Lower leg skin (tissue), 4 donors: ENCODE results near the gene PSMA5. TPM values are rescaled to one million over a fixed set of nuclear protein-coding genes. Genes with fewer than 3 reads are reported as not detected.

Experiments
- DNase-seq, 2 donors: peaks; one replicate each; pipeline ENCODE4 v3.0.0-alpha.2; 2019; ENCODE audit warnings: low spot score in 2 of 2
- H3K4me3 ChIP-seq: fragments of 200-600 bp; sonication (generic); 2 replicates; pipeline ENCODE4 v1.5.1; 2017; ENCODE audit warnings: mild to moderate bottlenecking, low read depth; ENCODE audit not compliant: poor library complexity, severe bottlenecking
- CTCF ChIP-seq, 3 donors: fragments of 450-650 bp; IDR thresholded peaks; one replicate each; pipeline ENCODE4 v1.5.1; 2016; ENCODE audit warnings: antibody characterized with exemption in 3 of 3, mild to moderate bottlenecking in 3 of 3, moderate library complexity in 2 of 3
- POLR2A ChIP-seq, 2 donors: fragments of 450-650 bp; IDR thresholded peaks; one replicate each; pipeline ENCODE4 v1.6.1; 2016 to 2017; ENCODE audit warnings: antibody characterized with exemption in 2 of 2, mild to moderate bottlenecking in 1 of 2, moderate library complexity in 1 of 2
- WGBS, 2 donors: methylation state at CpG; one replicate each; pipeline ENCODE4 v1.1.5; 2018; 5-methylcytosine and 5-hydroxymethylcytosine counted together
- intact Hi-C: fragments of 100-400 bp; cut with DNase I; formaldehyde crosslinking; loops from one replicate; pipeline ENCODE4 v1.15.0; 2023; ENCODE audit warnings: low total_unique reads
- total RNA-seq, 4 donors: library from RNA; depleted of rRNA; stranded (reverse); fragments of >200 nt; gene quantifications; one replicate each; pipeline ENCODE4 v1.1.0, GENCODE V29; 2016

Gene PSMA5
- total RNA-seq, 4 donors from 2014 or later: 24.6 to 46.6 (median 30.2) TPM

- WGBS, 2 donors: 1% methylated on average over 32 of the region's 32 CpGs
- TF ChIP-seq POLR2A (IDR thresholded peaks at IDR 0.05) (no peak), CTCF (IDR thresholded peaks at IDR 0.05) (no peak)
- intact Hi-C loops: no loop called here
- no peak for DNase-seq
- H3K4me3 ChIP-seq: peak overlapping the region; percentile 90
These were observed 612 bp downstream of the PSMA5 start for GRCh38 chr1:109425391-109426280.

GRCh38 chr1:109423498-109423897 lies 2.8 kb downstream of the PSMA5 start:
- intact Hi-C loops: no loop called here
- 62 to 69% methylated on average over 2 of the region's 2 CpGs for WGBS, 2 donors
- H3K4me3 ChIP-seq: no peak overlapping the region
- TF ChIP-seq POLR2A (IDR thresholded peaks at IDR 0.05) (no peak), CTCF (IDR thresholded peaks at IDR 0.05) (no peak)
- DNase-seq: no peak

GRCh38 chr1:109412551-109412950 lies 13.7 kb downstream of the PSMA5 start:
- no peak overlapping the region for H3K4me3 ChIP-seq
- TF ChIP-seq CTCF (IDR thresholded peaks at IDR 0.05) (no peak), POLR2A (IDR thresholded peaks at IDR 0.05) (no peak)
- WGBS, 2 donors: 77 to 87% methylated on average over 2 of the region's 2 CpGs
- intact Hi-C loops: no loop called here
- DNase-seq: no peak

DNA sequence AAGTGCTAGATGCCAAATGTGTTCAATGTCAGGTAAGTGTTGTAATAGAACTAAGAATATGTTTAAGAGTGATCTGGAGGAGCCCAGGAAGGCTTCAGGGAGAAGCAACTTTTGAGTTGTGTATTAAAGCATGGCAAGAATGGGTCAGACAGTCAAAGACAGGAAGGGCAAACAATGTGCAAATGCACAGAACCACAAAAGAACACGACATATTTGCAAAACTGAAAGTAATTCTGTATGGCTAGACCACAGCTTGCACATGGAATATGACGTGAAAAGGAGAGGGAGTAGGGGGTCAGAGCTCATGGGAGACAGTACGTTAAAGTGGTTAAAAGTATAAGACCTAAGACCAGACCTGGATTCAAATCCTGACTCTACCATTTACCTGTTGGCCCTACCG lies 21.4 kb downstream of the PSMA5 start:
- intact Hi-C loops: loop anchor here (5.0 kb wide), 2 partner anchors 128 to 143 kb away; no protein-coding TSS in a partner anchor
- DNase-seq: no peak
- WGBS, 2 donors: 80 to 89% methylated on average over 4 of the region's 4 CpGs
- H3K4me3 ChIP-seq: no peak overlapping the region
- TF ChIP-seq POLR2A (IDR thresholded peaks at IDR 0.05) (no peak), CTCF (IDR thresholded peaks at IDR 0.05) (no peak)

DNA sequence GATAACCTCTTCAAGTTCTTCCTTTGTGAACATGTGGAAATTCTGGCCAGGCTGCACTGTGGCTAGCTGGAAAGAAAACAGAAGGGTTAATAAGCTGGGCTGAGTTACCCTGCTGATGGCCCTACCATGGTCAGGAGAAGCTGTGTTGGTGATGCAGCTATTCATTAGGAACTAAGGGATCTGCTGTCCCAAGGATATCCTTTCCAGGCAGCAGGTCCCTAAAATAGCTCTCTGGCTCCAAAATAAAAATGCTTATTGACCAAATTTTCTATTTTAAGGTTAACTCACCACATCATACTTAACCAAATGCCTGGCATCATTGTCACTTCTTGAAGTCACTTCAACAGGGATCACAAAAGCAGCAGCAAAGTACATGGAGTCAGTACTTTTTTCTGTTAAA lies 24.2 kb downstream of the PSMA5 start:
- TF ChIP-seq POLR2A (IDR thresholded peaks at IDR 0.05): no peak
- no peak for TF ChIP-seq CTCF (IDR thresholded peaks at IDR 0.05)
- no peak overlapping the region for H3K4me3 ChIP-seq
- no peak for DNase-seq
- intact Hi-C loops: loop anchor here (5.0 kb wide), 2 partner anchors 125 to 140 kb away; no protein-coding TSS in a partner anchor
